Thymus (tissue), 11 donors: ENCODE measurements around the gene SIPA1L3. TPM values are rescaled to one million over a fixed set of nuclear protein-coding genes. Genes with fewer than 3 reads are reported as not detected.

ENCODE experiments used
- DNase-seq, 9 donors: peaks; one replicate each; pipeline ENCODE4 v3.0.0-alpha.2; 2013; ENCODE audit warnings: low spot score in 9 of 9, low read depth in 6 of 9, missing footprints in 1 of 9
- H3K27ac ChIP-seq, 2 donors: one replicate each; pipeline ENCODE4 v1.5.1; 2013; ENCODE audit warnings: control low read depth in 1 of 2, low read depth in 1 of 2, low read length in 1 of 2, mild to moderate bottlenecking in 1 of 2, moderate library complexity in 1 of 2
- H3K27me3 ChIP-seq, 2 donors: one replicate each; pipeline ENCODE4 v1.5.1; 2013; ENCODE audit warnings: low read length in 1 of 2; ENCODE audit not compliant: control insufficient read depth in 2 of 2, insufficient read depth in 1 of 2
- H3K36me3 ChIP-seq, 2 donors: one replicate each; pipeline ENCODE4 v1.5.1; 2013; ENCODE audit warnings: low read length in 1 of 2, mild to moderate bottlenecking in 1 of 2, moderate library complexity in 1 of 2; ENCODE audit not compliant: control insufficient read depth in 2 of 2, insufficient read depth in 2 of 2
- H3K4me1 ChIP-seq, 2 donors: one replicate each; pipeline ENCODE4 v1.5.1; 2013; ENCODE audit warnings: low read length in 2 of 2; ENCODE audit not compliant: control insufficient read depth in 2 of 2, insufficient read depth in 2 of 2
- H3K4me3 ChIP-seq, 2 donors: one replicate each; pipeline ENCODE4 v1.5.1; 2013; ENCODE audit warnings: low read length in 2 of 2, control low read depth in 1 of 2, mild to moderate bottlenecking in 1 of 2
- H3K9me3 ChIP-seq, 2 donors: one replicate each; pipeline ENCODE4 v1.5.1; 2013; ENCODE audit warnings: low read length in 1 of 2, mild to moderate bottlenecking in 1 of 2; ENCODE audit not compliant: control insufficient read depth in 2 of 2, insufficient read depth in 1 of 2
- WGBS: extraction: QIAGEN DNeasy Blood & Tissue Kit; methylation state at CpG from one replicate; pipeline ENCODE4 v1.1.7; 2013; 5-methylcytosine and 5-hydroxymethylcytosine counted together
- polyA plus RNA-seq: library from polyadenylated mRNA; stranded (reverse); fragments of 200-250 nt; gene quantifications from one replicate; pipeline ENCODE4 v1.2.3, GENCODE V29; 2013
- total RNA-seq: library from RNA; stranded (reverse); fragments of 120-200 nt; gene quantifications from one replicate; pipeline ENCODE4 v1.2.4, GENCODE V29; 2013
- donor health status: healthy.

The SIPA1L3 gene
- total and polyA plus RNA-seq, 2 donors, result 5.0 to 6.0 TPM

- H3K27ac ChIP-seq, result no peak overlapping the region
- H3K4me3 ChIP-seq, result no peak overlapping the region
- 96% methylated on average over 10 of the region's 10 CpGs for WGBS
- DNase-seq, result no peak
- peaks cover 6 to 11% of the 10 kb centered on the region in 2 donors for H3K4me1 ChIP-seq
- H3K36me3 ChIP-seq, result peaks cover 4 to 9% of the 10 kb centered on the region in 2 donors
- H3K27me3 ChIP-seq, result no peaks in the 10 kb centered on the region
- H3K9me3 ChIP-seq, result peaks cover 0 to 1% of the 10 kb centered on the region in 2 donors
Measured at GRCh38 chr19:38185562-38185961, 278.6 kb downstream of the SIPA1L3 start.

- peaks cover 0 to 11% of the 10 kb centered on the region in 2 donors for H3K36me3 ChIP-seq
- WGBS, result 94% methylated on average over 6 of the region's 6 CpGs
- H3K27ac ChIP-seq, result no peak overlapping the region
- H3K9me3 ChIP-seq, result no peaks in the 10 kb centered on the region
- no peak for DNase-seq
- peaks cover 12 to 20% of the 10 kb centered on the region in 2 donors for H3K4me1 ChIP-seq
- no peak overlapping the region for H3K4me3 ChIP-seq
- H3K27me3 ChIP-seq, result no peaks in the 10 kb centered on the region
Measured at GRCh38 chr19:38190061-38190460, 283.1 kb downstream of the SIPA1L3 start.

GRCh38 chr19:38190793-38191192 is 283.8 kb downstream of the SIPA1L3 start:
- DNase-seq, result no peak
- Histone ChIP-seq H3K36me3 (peaks cover 0 to 12% of the 10 kb centered on the region in 2 donors), H3K27ac (no peak overlapping the region), H3K4me3 (no peak overlapping the region), H3K9me3 (no peaks in the 10 kb centered on the region), H3K27me3 (no peaks in the 10 kb centered on the region), H3K4me1 (peaks cover 12 to 20% of the 10 kb centered on the region in 2 donors)
- 91% methylated on average over 6 of the region's 6 CpGs for WGBS

GRCh38 chr19:38191747-38192146 is 284.7 kb downstream of the SIPA1L3 start:
- no peak overlapping the region for H3K27ac ChIP-seq
- H3K4me3 ChIP-seq, result no peak overlapping the region
- peaks cover 0 to 12% of the 10 kb centered on the region in 2 donors for H3K36me3 ChIP-seq
- no peak for DNase-seq
- WGBS, result 97% methylated on average over 13 of the region's 13 CpGs
- no peaks in the 10 kb centered on the region for H3K9me3 ChIP-seq
- H3K27me3 ChIP-seq, result no peaks in the 10 kb centered on the region
- H3K4me1 ChIP-seq, result peaks cover 12 to 20% of the 10 kb centered on the region in 2 donors

- no peak overlapping the region for H3K4me3 ChIP-seq
- no peak overlapping the region for H3K27ac ChIP-seq
- no peak for DNase-seq
- no peaks in the 10 kb centered on the region for H3K9me3 ChIP-seq
- H3K27me3 ChIP-seq, result no peaks in the 10 kb centered on the region
- peaks cover 12 to 20% of the 10 kb centered on the region in 2 donors for H3K4me1 ChIP-seq
- 98% methylated on average over 29 of the region's 29 CpGs for WGBS
- H3K36me3 ChIP-seq, result peaks cover 0 to 12% of the 10 kb centered on the region in 2 donors
Measured at GRCh38 chr19:38193445-38193844, 286.4 kb downstream of the SIPA1L3 start.

- peak in 1 of 9 donors; percentile 10 for DNase-seq
- H3K4me1 ChIP-seq, result peaks cover 10 to 18% of the 10 kb centered on the region in 2 donors
- no peak overlapping the region for H3K27ac ChIP-seq
- no peaks in the 10 kb centered on the region for H3K27me3 ChIP-seq
- 75% methylated on average over 13 of the region's 13 CpGs for WGBS
- H3K36me3 ChIP-seq, result peaks cover 0 to 12% of the 10 kb centered on the region in 2 donors
- no peaks in the 10 kb centered on the region for H3K9me3 ChIP-seq
- no peak overlapping the region for H3K4me3 ChIP-seq
Measured at GRCh38 chr19:38194061-38194701, 287.2 kb downstream of the SIPA1L3 start.

GRCh38 chr19:38195237-38195636 is 288.2 kb downstream of the SIPA1L3 start:
- H3K9me3 ChIP-seq, result no peaks in the 10 kb centered on the region
- H3K36me3 ChIP-seq, result peaks cover 0 to 7% of the 10 kb centered on the region in 2 donors
- no peaks in the 10 kb centered on the region for H3K27me3 ChIP-seq
- H3K4me3 ChIP-seq, result no peak overlapping the region
- DNase-seq, result no peak
- WGBS, result 97% methylated on average over 10 of the region's 10 CpGs
- H3K4me1 ChIP-seq, result peaks cover 6 to 9% of the 10 kb centered on the region in 2 donors
- H3K27ac ChIP-seq, result no peak overlapping the region

GRCh38 chr19:38196245-38196837 is 289.3 kb downstream of the SIPA1L3 start:
- H3K4me1 ChIP-seq, result peaks cover 6 to 7% of the 10 kb centered on the region in 2 donors
- no peak overlapping the region for H3K4me3 ChIP-seq
- no peak overlapping the region for H3K27ac ChIP-seq
- DNase-seq, result no peak
- peaks cover 0 to 7% of the 10 kb centered on the region in 2 donors for H3K36me3 ChIP-seq
- H3K27me3 ChIP-seq, result no peaks in the 10 kb centered on the region
- WGBS, result 99% methylated on average over 13 of the region's 13 CpGs
- no peaks in the 10 kb centered on the region for H3K9me3 ChIP-seq

- Histone ChIP-seq H3K36me3 (peaks cover 0 to 7% of the 10 kb centered on the region in 2 donors), H3K4me1 (peaks cover 6 to 7% of the 10 kb centered on the region in 2 donors), H3K4me3 (no peak overlapping the region), H3K9me3 (no peaks in the 10 kb centered on the region), H3K27me3 (no peaks in the 10 kb centered on the region), H3K27ac (no peak overlapping the region)
- WGBS, result 98% methylated on average over 23 of the region's 23 CpGs
- no peak for DNase-seq
Measured at GRCh38 chr19:38196948-38197656, 290.1 kb downstream of the SIPA1L3 start.
